ENCODE results near the gene OBSL1.

OBSL1 gene

GRCh38 chr2:219552382-219553167 lies 18.8 kb downstream of the OBSL1 start:
- DNase-seq (ENCODE audit: low read depth in 2 of 2, low spot score in 1 of 2), result peak; percentile 50 to 60

- no peak for DNase-seq (ENCODE audit: low read depth in 2 of 2, low spot score in 1 of 2)
Observed at GRCh38 chr2:219551441-219552381, 19.6 kb downstream of the OBSL1 start.

GRCh38 chr2:219549619-219550018 lies 21.7 kb downstream of the OBSL1 start:
- no peak for DNase-seq (ENCODE audit: low read depth in 2 of 2, low spot score in 1 of 2)

- DNase-seq (ENCODE audit: low read depth in 2 of 2, low spot score in 1 of 2), result no peak
Observed at GRCh38 chr2:219548990-219549389, 22.3 kb downstream of the OBSL1 start.

GRCh38 chr2:219547621-219548020 lies 23.7 kb downstream of the OBSL1 start:
- no peak for DNase-seq (ENCODE audit: low read depth in 2 of 2, low spot score in 1 of 2)

- no peak for DNase-seq (ENCODE audit: low read depth in 2 of 2, low spot score in 1 of 2)
Observed at GRCh38 chr2:219545943-219546352, 25.4 kb downstream of the OBSL1 start.

- DNase-seq (ENCODE audit: low read depth in 2 of 2, low spot score in 1 of 2), result no peak
Observed at GRCh38 chr2:219545295-219545942, 25.9 kb downstream of the OBSL1 start.

GRCh38 chr2:219544567-219544966 lies 26.8 kb downstream of the OBSL1 start:
- no peak for DNase-seq (ENCODE audit: low read depth in 2 of 2, low spot score in 1 of 2)

- DNase-seq (ENCODE audit: low read depth in 2 of 2, low spot score in 1 of 2), result peak; percentile 76 to 82
Observed at GRCh38 chr2:219543596-219544358, 27.6 kb downstream of the OBSL1 start, which contains the start of the genes CHPF and TMEM198. Gene CHPF (minus strand): TSS chr2:219543809. CDS start chr2:219543538, 271 bp downstream. Gene TMEM198 (plus strand): TSS chr2:219544028. CDS start chr2:219544728, 700 bp downstream.

GRCh38 chr2:219542931-219543595 lies 28.3 kb downstream of the OBSL1 start:
- DNase-seq (ENCODE audit: low read depth in 2 of 2, low spot score in 1 of 2), result no peak

GRCh38 chr2:219541611-219542180 lies 29.6 kb downstream of the OBSL1 start:
- peak; percentile 60 to 69 for DNase-seq (ENCODE audit: low read depth in 2 of 2, low spot score in 1 of 2)

- no peak for DNase-seq (ENCODE audit: low read depth in 2 of 2, low spot score in 1 of 2)
Observed at GRCh38 chr2:219540784-219541504, 30.4 kb downstream of the OBSL1 start.

GRCh38 chr2:219539926-219540678 lies 31.2 kb downstream of the OBSL1 start:
- DNase-seq (ENCODE audit: low read depth in 2 of 2, low spot score in 1 of 2), result no peak

GRCh38 chr2:219538956-219539788 lies 32.2 kb downstream of the OBSL1 start:
- DNase-seq (ENCODE audit: low read depth in 2 of 2, low spot score in 1 of 2), result no peak

GRCh38 chr2:219538504-219538951 lies 32.8 kb downstream of the OBSL1 start:
- DNase-seq (ENCODE audit: low read depth in 2 of 2, low spot score in 1 of 2), result no peak

- no peak for DNase-seq (ENCODE audit: low read depth in 2 of 2, low spot score in 1 of 2)
Observed at GRCh38 chr2:219537657-219538488, 33.5 kb downstream of the OBSL1 start.

All from stimulated activated CD8-positive, alpha-beta memory T cell treated with anti-CD3 and anti-CD28 coated beads, Interleukin-4, amount 100 ng/mL, for 1 hour (primary cell).